Melanocyte of skin (primary cell): ENCODE measurements around the gene SYCP2L. TPM values are rescaled to one million over a fixed set of nuclear protein-coding genes. Genes with fewer than 3 reads are reported as not detected.

Experiments
- total RNA-seq, 2 donors: library from RNA; depleted of rRNA; stranded (reverse); fragments of >200 nt; gene quantifications; 2 replicates each; pipeline ENCODE4 v1.2.3, GENCODE V29; 2012

SYCP2L gene
- under 1 TPM in 1 of 2 donors, not detected in 1; 0.69 TPM for total RNA-seq

DNA sequence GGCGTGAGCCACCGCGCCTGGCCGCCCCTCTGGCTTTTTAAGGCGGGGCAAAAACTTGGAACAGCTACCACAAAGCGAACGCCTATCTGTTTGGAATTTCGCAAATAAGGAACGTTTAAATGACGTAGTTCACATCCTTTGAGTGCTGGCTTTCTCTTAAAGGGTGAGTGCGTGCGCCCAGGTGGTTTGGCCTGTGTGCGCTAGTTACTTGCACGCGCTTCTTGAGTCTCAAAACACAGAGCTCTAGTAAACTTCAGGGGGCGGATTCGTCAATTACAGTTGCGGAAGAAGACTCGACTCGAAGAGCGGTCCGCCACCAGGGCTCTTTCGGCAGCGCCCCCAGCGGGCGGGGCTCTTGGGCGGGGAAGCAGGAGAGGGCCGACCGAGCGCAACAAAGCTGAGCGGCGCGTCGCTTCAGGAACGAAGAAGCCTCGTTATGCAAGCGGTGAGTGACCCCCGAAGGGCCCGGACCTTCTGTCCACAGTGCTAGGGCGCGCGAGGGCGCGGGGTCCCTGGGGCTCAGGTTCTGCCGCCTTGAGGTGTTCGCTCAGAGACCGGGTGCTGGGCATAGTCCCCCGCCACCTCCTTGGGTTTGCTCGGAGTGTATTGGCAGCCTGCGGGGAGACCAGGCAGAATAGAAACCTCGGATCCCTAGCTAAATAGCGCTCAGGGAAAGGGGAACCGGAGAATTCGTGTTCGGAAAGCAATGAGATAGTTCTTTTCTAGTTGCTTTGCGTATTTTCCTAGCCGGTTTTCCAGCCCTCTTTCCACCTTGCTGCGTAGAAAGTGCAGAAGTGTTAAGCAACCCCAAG lies at the start of gene SYCP2L:
Gene SYCP2L, plus strand, starts transcription at position 362 of the 812 bp plus-strand sequence. Its CDS starts 75 bp downstream, at position 437.

DNA sequence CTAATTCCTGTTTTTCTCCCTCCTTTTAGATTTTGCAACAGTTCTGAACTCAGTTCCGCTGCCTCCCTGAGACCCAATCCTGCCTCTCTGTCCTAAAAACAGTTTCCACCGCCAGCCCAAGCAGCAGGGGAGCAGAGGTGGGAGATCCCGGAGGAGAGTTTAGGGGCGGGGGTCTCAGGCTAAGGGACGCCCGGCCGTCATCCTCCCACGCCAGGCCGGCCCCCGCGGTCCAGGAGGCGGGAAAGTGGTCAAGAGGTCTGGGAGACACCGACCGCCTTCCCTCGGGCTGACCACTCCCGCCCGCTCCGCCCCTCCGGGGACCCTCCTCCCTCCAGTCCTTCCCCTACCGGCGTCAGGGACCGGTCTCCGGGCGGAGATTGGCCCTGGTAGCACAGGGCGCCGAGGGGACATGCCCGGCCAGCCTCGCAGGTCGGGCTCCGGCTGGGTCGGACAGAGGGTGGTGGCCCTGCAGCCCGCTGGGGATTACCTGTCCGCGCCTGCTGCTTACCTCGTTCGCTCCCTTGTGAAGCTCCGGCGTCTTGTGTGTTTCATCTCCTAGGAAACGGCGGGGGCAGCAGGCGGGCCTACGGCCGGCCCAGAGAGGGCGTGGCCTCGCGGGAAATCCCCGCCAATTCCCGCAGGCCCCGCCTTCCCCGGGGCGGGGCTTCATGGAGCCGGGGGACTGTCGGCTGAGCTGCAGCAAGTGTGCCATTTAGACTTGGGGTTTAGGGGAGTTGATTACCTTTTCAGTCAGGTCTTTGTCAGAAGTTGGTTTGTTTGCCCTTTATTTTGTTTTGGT lies 48.7 kb upstream of the SYCP2L start, which contains the start of gene MAK:
Gene MAK, minus strand, starts transcription at position 545 of the 799 bp plus-strand sequence. CDS start 7,891 bp downstream, outside the sequence.

Other genes starting within 250 kb of the SYCP2L start
- gene C6orf52, start 192.4 kb upstream of the SYCP2L start, total RNA-seq, result not detected
- 10 to 100 TPM; 14.1 to 28.6 TPM for gene PAK1IP1, start 192.1 kb upstream of the SYCP2L start, total RNA-seq
- gene TMEM14C, start 164.0 kb upstream of the SYCP2L start, total RNA-seq, result 10 to 100 TPM; 85.3 to 95.2 TPM
- gene TMEM14B, start 139.2 kb upstream of the SYCP2L start, total RNA-seq, result 10 to 100 TPM; 47.8 to 57.3 TPM
- gene MAK, start 48.5 kb upstream of the SYCP2L start, total RNA-seq, result under 1 TPM in 1 of 2 donors, not detected in 1; 0.33 TPM
- gene GCM2, start 5.0 kb upstream of the SYCP2L start, total RNA-seq, result not detected
- 1 to 10 TPM; 2.8 to 8.0 TPM for gene ELOVL2, start 157.3 kb downstream of the SYCP2L start, total RNA-seq
- 10 to 100 TPM in 1 of 2 donors, 1 to 10 TPM in 1; 7.2 to 17.6 TPM for gene SMIM13, start 206.8 kb downstream of the SYCP2L start, total RNA-seq
- gene ERVFRD-1, start 224.7 kb downstream of the SYCP2L start, total RNA-seq, result not detected